B cell (primary cell): ENCODE data around the gene COG4. TPM values are rescaled to one million over a fixed set of nuclear protein-coding genes. Genes with fewer than 3 reads are reported as not detected.
A peak's percentile ranks its signal among the peaks of the same experiment; 100 is the strongest.

Experiments
- ATAC-seq: fragments of 200-7000 bp; cut with Tn5 transposase; one replicate; pipeline ENCODE4 v1.10.0; 2021; ENCODE audit warnings: low read depth, mild to moderate bottlenecking, moderate number of reproducible peaks, moderate library complexity
- CTCF ChIA-PET: fragments of 350-600 bp; sonication (Branson Sonifier 250); formaldehyde crosslinking; loops from one replicate; lab custom pipeline; 2021; ENCODE audit warnings: antibody characterized with exemption, inconsistent platforms; lab: Charles Lee
- POLR2A ChIA-PET: fragments of 350-600 bp; sonication (Branson Sonifier 250); formaldehyde crosslinking; loops from one replicate; lab custom pipeline; 2021; ENCODE audit warnings: antibody characterized with exemption; lab: Charles Lee
- DNase-seq: peaks from one replicate; pipeline ENCODE4 v3.0.0; 2013
- H2AFZ ChIP-seq: 2 replicates; pipeline ENCODE4 v1.6.1; 2012; ENCODE audit warnings: mild to moderate bottlenecking, low read depth, low read length; ENCODE audit not compliant: insufficient read depth, poor library complexity, severe bottlenecking
- H3K27ac ChIP-seq, 2 donors: 1 replicate in 1 of 2; 2 replicates in 1 of 2; pipeline ENCODE4 v1.5.1; 2012 to 2013; ENCODE audit warnings: low read length in 2 of 2, mild to moderate bottlenecking in 2 of 2, moderate library complexity in 1 of 2
- H3K27me3 ChIP-seq, 4 experiments: fragments of 200-600 bp in 1 of 4; sonication (generic) in 1 of 4; replicated peaks in 1 of 4; 1 replicate in 2 of 4; 2 replicates in 2 of 4; pipeline versions ENCODE4 v1.6.1 to v1.7.0; 2013 to 2016; ENCODE audit warnings: low read length in 3 of 4, mild to moderate bottlenecking in 2 of 4, mixed read lengths in 1 of 4, moderate library complexity in 1 of 4; ENCODE audit not compliant: insufficient read depth in 4 of 4, control insufficient read depth in 3 of 4; ENCODE audit errors: control extremely low read depth in 1 of 4
- H3K36me3 ChIP-seq, 2 experiments: replicated peaks in 1 of 2; 1 replicate in 1 of 2; 2 replicates in 1 of 2; pipeline versions ENCODE4 v1.6.1 to v1.7.1; 2013; ENCODE audit warnings: low read length in 1 of 2; ENCODE audit not compliant: insufficient read depth in 2 of 2, control insufficient read depth in 1 of 2; ENCODE audit errors: control extremely low read depth in 1 of 2, extremely low read depth in 1 of 2
- H3K4me1 ChIP-seq, 2 donors: fragments of 200-600 bp in 1 of 2; sonication (generic) in 1 of 2; 1 replicate in 1 of 2; 2 replicates in 1 of 2; pipeline versions ENCODE4 v1.5.1 to v1.6.1; 2013 to 2017; ENCODE audit warnings: low read length in 2 of 2; ENCODE audit not compliant: control insufficient read depth in 2 of 2, insufficient read depth in 2 of 2
- H3K4me2 ChIP-seq: replicated peaks from 2 replicates; pipeline ENCODE3; 2012; ENCODE audit warnings: mild to moderate bottlenecking, low read depth, low read length; ENCODE audit not compliant: poor library complexity, severe bottlenecking
- H3K4me3 ChIP-seq, 5 experiments: fragments of 200-600 bp in 1 of 5; sonication (generic) in 1 of 5; 1 replicate in 3 of 5; 2 replicates in 2 of 5; pipeline versions ENCODE4 v1.5.1 to v1.7.0; 2011 to 2016; ENCODE audit warnings: low read length in 4 of 5, mild to moderate bottlenecking in 4 of 5, low read depth in 2 of 5, control low read depth in 1 of 5, moderate library complexity in 1 of 5; ENCODE audit not compliant: insufficient read depth in 1 of 5; ENCODE audit errors: control extremely low read depth in 1 of 5, extremely low read depth in 1 of 5
- H3K79me2 ChIP-seq: fragments of 200-600 bp; sonication (generic); one replicate; pipeline ENCODE4 v1.6.0; 2016; ENCODE audit warnings: low read length; ENCODE audit not compliant: control insufficient read depth, insufficient read depth
- H3K9ac ChIP-seq: fragments of 200-600 bp; sonication (generic); 2 replicates; pipeline ENCODE4 v1.6.1; 2017; ENCODE audit warnings: mild to moderate bottlenecking, low read length, moderate library complexity
- H3K9me3 ChIP-seq, 3 donors: one replicate each; pipeline versions ENCODE4 v1.6.1 to v1.7.1; 2013; ENCODE audit warnings: low read length in 2 of 3; ENCODE audit not compliant: control insufficient read depth in 2 of 3, insufficient read depth in 1 of 3; ENCODE audit errors: control extremely low read depth in 1 of 3
- H4K20me1 ChIP-seq: 2 replicates; pipeline ENCODE4 v1.6.0; 2012; ENCODE audit warnings: mild to moderate bottlenecking, low read length; ENCODE audit not compliant: insufficient read depth, control insufficient read depth, poor library complexity, severe bottlenecking
- H3K27ac Mint-ChIP-seq: one replicate; pipeline ENCODE4 v1.8.0; 2021; ENCODE audit warnings: mixed read lengths
- H3K27me3 Mint-ChIP-seq: one replicate; pipeline ENCODE4 v1.8.0; 2021; ENCODE audit warnings: mixed read lengths
- H3K4me1 Mint-ChIP-seq: one replicate; pipeline ENCODE4 v1.8.0; 2021; ENCODE audit warnings: mixed read lengths
- H3K4me3 Mint-ChIP-seq: one replicate; pipeline ENCODE4 v1.8.0; 2021; ENCODE audit warnings: mixed read lengths
- H3K9me3 Mint-ChIP-seq: one replicate; pipeline ENCODE4 v1.8.0; 2022; ENCODE audit warnings: mixed read lengths; ENCODE audit not compliant: insufficient read depth
- CTCF ChIP-seq: fragments of 200-600 bp; IDR thresholded peaks from one replicate; pipeline ENCODE4 v1.8.0; 2022; ENCODE audit warnings: antibody characterized with exemption, mild to moderate bottlenecking
- EZH2 ChIP-seq: IDR thresholded peaks from 2 replicates; pipeline ENCODE4 v1.6.1; 2012; ENCODE audit warnings: borderline replicate concordance, low read depth, mild to moderate bottlenecking, moderate library complexity, low read length; ENCODE audit not compliant: insufficient read depth, poor library complexity, severe bottlenecking
- WGBS: methylation state at CpG from one replicate; pipeline ENCODE4 v1.1.5; 2013; ENCODE audit warnings: missing lambda C conversion rate; ENCODE audit not compliant: insufficient coverage; 5-methylcytosine and 5-hydroxymethylcytosine counted together
- intact Hi-C: fragments of 100-400 bp; cut with micrococcal nuclease; formaldehyde crosslinking; loops from one replicate; pipeline ENCODE4 v1.10.0; 2022
- polyA plus RNA-seq: library from polyadenylated mRNA; depleted of rRNA; stranded (reverse); fragments of >200 nt; gene quantifications from 2 replicates; pipeline ENCODE4 v1.2.3, GENCODE V29; 2012
- total RNA-seq, 2 donors: library from RNA; stranded (reverse); fragments of 120-200 nt in 1 of 2; gene quantifications; 1 replicate in 1 of 2; 2 replicates in 1 of 2; pipeline versions ENCODE4 v1.2.3 to v1.2.4, GENCODE V29; 2013 to 2022

Gene COG4
- total and polyA plus RNA-seq, 2 donors (not counting 1 experiment from before 2014, with no cell fraction given) = 49.4 to 60.6 TPM

- Histone ChIP-seq H3K27me3 (no peaks in the 10 kb centered on the region), H3K79me2 (no peaks in the 10 kb centered on the region), H3K4me2 (no peak overlapping the region), H3K4me1 (peaks cover 0 to 5% of the 10 kb centered on the region in 2 donors), H3K36me3 (peaks cover 10 to 63% of the 10 kb centered on the region in 2 experiments), H2AFZ (no peak overlapping the region), H3K4me3 (no peak overlapping the region), H3K27ac (peak overlapping the region in 1 of 2 donors; percentile 10), H3K9ac (no peak overlapping the region), H3K9me3 (no peaks in the 10 kb centered on the region), H4K20me1 (peaks cover 18% of the 10 kb centered on the region)
- Mint-ChIP-seq H3K27me3 (no peaks in the 10 kb centered on the region), H3K4me1 (peaks cover 9% of the 10 kb centered on the region), H3K27ac (no peak overlapping the region), H3K9me3 (no peaks in the 10 kb centered on the region), H3K4me3 (no peak overlapping the region)
- ChIA-PET POLR2A (no interaction called here), CTCF (no interaction called here)
- WGBS = 100% methylated on average over 1 of the region's 5 CpGs
- ATAC-seq (no peak), DNase-seq (no peak)
- no peak for TF ChIP-seq EZH2
- TF ChIP-seq CTCF = no peak
- intact Hi-C loops = no loop called here
Measured at GRCh38 chr16:70572050-70572925, 48.9 kb upstream of the COG4 start.

GRCh38 chr16:70571623-70572022, 48.3 kb upstream of the COG4 start:
- H3K79me2 ChIP-seq = no peaks in the 10 kb centered on the region
- POLR2A ChIA-PET = no interaction called here

More at GRCh38 chr16:70571623-70572022, 48.3 kb upstream of the COG4 start:
- intact Hi-C loops = no loop called here
- Histone ChIP-seq H3K4me3 (no peak overlapping the region), H3K4me1 (peaks cover 0 to 4% of the 10 kb centered on the region in 2 donors), H3K4me2 (no peak overlapping the region), H2AFZ (no peak overlapping the region), H3K27me3 (no peaks in the 10 kb centered on the region), H4K20me1 (peaks cover 24% of the 10 kb centered on the region), H3K36me3 (peaks cover 12 to 70% of the 10 kb centered on the region in 2 experiments), H3K9me3 (no peaks in the 10 kb centered on the region), H3K27ac (no peak overlapping the region), H3K9ac (no peak overlapping the region)
- no peaks in the 10 kb centered on the region for H3K9me3 Mint-ChIP-seq
- H3K27ac Mint-ChIP-seq = no peak overlapping the region
- ATAC-seq (no peak), DNase-seq (no peak)
- CTCF ChIA-PET = no interaction called here
- H3K27me3 Mint-ChIP-seq = no peaks in the 10 kb centered on the region
- no peak overlapping the region for H3K4me3 Mint-ChIP-seq
- TF ChIP-seq CTCF (no peak), EZH2 (no peak)
- H3K4me1 Mint-ChIP-seq = peaks cover 8% of the 10 kb centered on the region
- 90% methylated on average over 7 of the region's 8 CpGs for WGBS
